Uterus (tissue), 2 donors: ENCODE results near the gene KCNQ1.

Experiments
- CTCF ChIP-seq, 4 experiments: fragments of 200-600 bp in 2 of 4; fragments of 450-650 bp in 2 of 4; sonication (generic) in 2 of 4; IDR thresholded peaks; one replicate each; pipeline ENCODE4 v1.5.1; 2016 to 2019; ENCODE audit warnings: antibody characterized with exemption in 4 of 4, mild to moderate bottlenecking in 2 of 4, moderate library complexity in 1 of 4
- POLR2A ChIP-seq, 2 donors: fragments of 450-650 bp; IDR thresholded peaks; one replicate each; pipeline ENCODE4 v1.6.1; 2016; ENCODE audit warnings: antibody characterized with exemption in 2 of 2, mild to moderate bottlenecking in 1 of 2, moderate library complexity in 1 of 2

- TF ChIP-seq CTCF (IDR thresholded peaks at IDR 0.05) (no peak), POLR2A (IDR thresholded peaks at IDR 0.05) (no peak)
These were observed 225.8 kb downstream of the KCNQ1 start for GRCh38 chr11:2670541-2671100.
